Tibial nerve (tissue), 4 donors: ENCODE data around the gene RHOT1.

Source experiments
- CTCF ChIP-seq, 5 experiments: fragments of 200-600 bp in 3 of 5; fragments of 450-650 bp in 2 of 5; sonication (generic) in 3 of 5; IDR thresholded peaks; one replicate each; pipeline ENCODE4 v1.5.1; 2016 to 2019; ENCODE audit warnings: antibody characterized with exemption in 5 of 5, mild to moderate bottlenecking in 3 of 5, moderate library complexity in 2 of 5
- EP300 ChIP-seq, 2 donors: sonication (generic); formaldehyde crosslinking; IDR thresholded peaks; one replicate each; pipeline ENCODE4 v1.6.1; 2017; ENCODE audit warnings: antibody characterized with exemption in 2 of 2, mild to moderate bottlenecking in 1 of 2
- POLR2A ChIP-seq, 2 donors: fragments of 450-650 bp; IDR thresholded peaks; one replicate each; pipeline ENCODE4 v1.6.1; 2017; ENCODE audit warnings: antibody characterized with exemption in 2 of 2, mild to moderate bottlenecking in 2 of 2, moderate library complexity in 2 of 2

DNA sequence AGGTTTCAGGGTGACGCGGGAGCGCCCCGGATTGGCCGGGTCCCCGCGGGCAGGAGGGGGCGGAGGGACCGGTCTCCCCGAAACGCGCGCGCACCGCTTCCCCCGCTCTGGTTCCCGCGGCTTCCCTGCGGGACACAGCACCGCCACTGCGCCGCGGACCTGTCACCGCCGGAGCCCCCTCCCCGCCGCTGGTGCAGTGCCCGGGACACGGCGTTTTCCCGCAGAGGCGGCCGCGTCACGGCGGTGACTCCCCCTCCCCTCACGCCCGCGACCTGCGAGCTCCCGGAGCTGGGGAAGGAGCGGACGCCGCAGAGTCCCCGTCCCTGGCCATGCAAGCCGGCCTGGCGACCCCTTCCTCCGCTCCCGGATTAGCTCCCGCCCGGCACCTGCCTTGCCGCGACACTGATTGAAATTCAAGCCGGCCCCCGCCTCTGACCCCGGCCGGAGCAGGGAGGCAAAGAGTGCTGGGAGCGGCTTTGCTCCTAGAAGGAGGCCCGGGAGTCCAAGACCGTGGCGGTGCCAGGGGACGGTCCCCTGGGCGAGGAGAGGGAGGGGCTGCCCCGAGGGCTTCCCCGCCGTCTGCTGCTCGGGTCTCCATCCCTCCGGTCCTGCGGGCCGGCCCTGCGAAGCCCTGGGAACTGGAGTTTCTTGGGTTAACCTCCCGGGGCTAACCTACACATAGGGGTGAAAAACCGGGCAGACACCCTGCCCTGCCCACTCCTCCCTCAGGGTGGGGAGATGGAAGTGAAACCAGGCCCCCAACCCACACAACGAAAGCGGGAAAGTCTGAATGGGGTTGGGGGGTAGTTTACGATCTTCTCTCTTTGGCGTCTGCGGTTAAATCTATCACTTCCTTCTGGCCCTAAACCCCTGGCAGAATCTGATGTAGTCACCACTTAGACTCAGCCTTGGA is 124.3 kb downstream of the RHOT1 start:
- TF ChIP-seq CTCF (IDR thresholded peaks at IDR 0.05) (no peak), EP300 (IDR thresholded peaks at IDR 0.05) (no peak), POLR2A (IDR thresholded peaks at IDR 0.05) (no peak)
